Activated T-helper 17 cell treated with anti-CD3 and anti-CD28 coated beads, Interleukin-2, amount 50 U/mL, for 72 hours (primary cell): ENCODE data around the gene KEL. TPM values are rescaled to one million over a fixed set of nuclear protein-coding genes. Genes with fewer than 3 reads are reported as not detected.

Experiments used
- total RNA-seq, 2 donors: library from RNA; stranded (reverse); gene quantifications; one replicate each; pipeline ENCODE4 v1.2.3, GENCODE V29; 2022

KEL gene
- total RNA-seq, 2 donors from 2014 or later: 0.24 to 1.9 TPM

Other genes starting within 250 kb of the KEL start
- gene PRSS1, start 212.9 kb downstream of the KEL start, total RNA-seq: not detected
- not detected for gene PRSS2, start 191.4 kb downstream of the KEL start, total RNA-seq
- gene EPHB6, start 107.3 kb downstream of the KEL start, total RNA-seq: 10 to 100 TPM in 1 of 2 donors, 1 to 10 TPM in 1; 8.0 to 14.9 TPM
- gene TRPV6, start 76.6 kb downstream of the KEL start, total RNA-seq: under 1 TPM in 1 of 2 donors, not detected in 1; 0.16 TPM
- gene TRPV5, start 28.6 kb downstream of the KEL start, total RNA-seq: under 1 TPM in 1 of 2 donors, not detected in 1; 0.13 TPM
- gene LLCFC1, start 22.9 kb downstream of the KEL start, total RNA-seq: not detected
- gene OR9A2, start 64.8 kb upstream of the KEL start, total RNA-seq: under 1 TPM in 1 of 2 donors, not detected in 1; 0.24 TPM
- not detected for gene OR6V1, start 90.0 kb upstream of the KEL start, total RNA-seq
- not detected for gene PIP, start 169.7 kb upstream of the KEL start, total RNA-seq
- gene TAS2R39, start 221.1 kb upstream of the KEL start, total RNA-seq: not detected